Hindlimb muscle (tissue), 1 donor: Measurements from ENCODE around the gene ALG12. TPM values are rescaled to one million over a fixed set of nuclear protein-coding genes. Genes with fewer than 3 reads are reported as not detected.

Source experiments
- DNase-seq: peaks from one replicate; pipeline ENCODE4 v3.0.0-alpha.2; 2013
- polyA plus RNA-seq: library from polyadenylated mRNA; unstranded; fragments of 120-200 nt; gene quantifications from one replicate; pipeline ENCODE4 v1.2.1, GENCODE V29; 2013; ENCODE audit not compliant: insufficient read length

ALG12 gene
- polyA plus RNA-seq, 1 donor, result 16.4 TPM

DNA sequence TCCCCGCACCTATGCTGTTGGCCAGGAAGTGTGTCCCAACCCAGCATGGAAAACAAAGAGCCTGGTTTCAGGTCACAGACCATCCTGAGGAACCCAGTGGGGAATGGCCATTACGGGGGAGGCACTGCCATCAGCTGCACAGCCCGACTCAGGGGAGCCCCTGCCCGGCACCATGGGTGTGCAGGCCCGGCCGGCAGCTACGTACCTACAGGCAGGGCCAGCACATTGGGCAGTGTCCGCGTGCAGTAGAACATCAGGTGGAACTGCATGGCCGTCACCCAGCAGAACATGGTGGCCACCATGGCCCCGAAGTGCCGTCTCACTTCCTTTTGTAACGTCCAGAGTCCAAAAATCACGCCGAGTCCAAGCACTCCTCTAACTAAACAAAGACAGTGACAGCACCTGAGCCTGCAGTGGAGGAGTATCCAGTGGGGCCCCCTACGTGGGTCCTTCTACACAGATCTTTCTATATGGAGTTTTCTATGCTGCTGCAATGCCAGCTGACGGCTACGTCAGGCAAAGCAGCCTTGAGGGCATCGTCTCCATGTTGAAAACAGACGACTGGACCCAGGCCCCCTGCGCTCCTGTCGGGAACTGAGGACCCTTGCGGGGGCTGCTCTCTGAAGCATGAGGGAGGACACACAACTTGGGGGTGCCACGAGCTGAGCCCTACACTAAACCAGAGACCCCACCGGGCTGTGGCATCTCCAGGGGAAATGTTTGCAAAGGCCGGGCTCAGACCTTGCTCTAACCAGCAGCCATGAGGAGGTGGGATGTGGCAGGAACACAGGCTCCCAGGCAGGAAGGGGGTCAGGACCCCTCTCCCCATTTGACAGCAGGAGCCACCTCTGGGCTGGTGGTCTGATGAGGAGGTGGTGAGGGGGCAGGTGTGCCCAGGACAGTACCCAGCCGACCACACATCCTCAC lies 7.7 kb downstream of the ALG12 start:
- no peak for DNase-seq

DNA sequence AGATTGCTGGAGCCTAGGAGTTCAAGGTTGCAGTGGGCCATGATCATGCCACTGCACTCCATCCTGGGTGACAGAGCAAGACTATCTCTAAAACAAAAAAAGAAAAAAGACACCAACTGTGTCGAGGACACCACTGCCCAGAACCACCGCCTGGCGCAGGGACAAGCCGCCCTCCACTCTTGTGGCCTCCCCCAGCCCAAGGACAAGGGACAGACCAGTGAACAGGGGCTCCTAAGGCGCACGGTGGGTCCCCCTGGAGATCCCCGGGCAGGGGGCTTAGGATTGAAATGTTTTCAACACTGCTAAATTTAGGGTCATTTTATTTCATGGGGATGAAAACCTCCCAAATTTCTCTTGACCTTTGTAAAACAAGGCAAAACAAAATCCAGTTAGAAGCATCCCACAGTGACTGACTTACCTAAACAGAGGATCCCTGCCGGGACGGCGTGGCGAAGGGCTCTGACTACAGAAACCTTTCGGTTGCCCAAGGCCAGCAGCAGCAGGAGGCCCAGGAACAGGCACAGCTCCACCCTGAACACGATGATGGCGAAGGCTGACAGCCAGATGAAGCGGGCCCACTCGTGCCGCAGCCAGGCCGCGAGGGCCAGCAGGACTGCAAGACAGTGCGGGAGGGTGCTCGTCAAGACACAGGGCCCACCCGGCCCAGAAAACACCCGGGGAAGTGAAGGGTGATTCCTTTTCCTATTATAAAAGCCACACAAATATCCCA lies 8.6 kb downstream of the ALG12 start:
- DNase-seq, result no peak

GRCh38 chr22:49907807-49908206 lies 10.4 kb downstream of the ALG12 start:
- DNase-seq, result no peak

GRCh38 chr22:49906799-49907290 lies 11.4 kb downstream of the ALG12 start:
- no peak for DNase-seq

- DNase-seq, result no peak
Measured at GRCh38 chr22:49906071-49906798, 12.0 kb downstream of the ALG12 start.

GRCh38 chr22:49905465-49905864 lies 12.8 kb downstream of the ALG12 start:
- DNase-seq, result no peak

DNA sequence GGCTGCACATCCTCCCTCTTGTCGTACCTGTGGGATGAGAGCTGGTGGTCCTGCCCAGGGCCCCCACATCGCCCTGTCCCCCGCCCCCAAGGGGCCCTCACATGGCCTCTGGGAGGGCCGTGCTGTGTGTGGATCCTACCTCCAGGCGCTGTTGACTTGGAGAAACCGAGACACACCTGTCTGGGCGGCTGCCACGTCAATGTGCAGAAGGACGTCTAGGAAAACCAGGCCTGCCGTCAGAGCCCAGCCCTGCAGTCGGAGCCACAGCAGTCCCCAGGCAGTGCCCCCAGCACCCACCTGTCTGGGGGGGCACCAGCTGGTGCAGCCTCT lies 14.2 kb downstream of the ALG12 start:
- DNase-seq, result no peak

DNA sequence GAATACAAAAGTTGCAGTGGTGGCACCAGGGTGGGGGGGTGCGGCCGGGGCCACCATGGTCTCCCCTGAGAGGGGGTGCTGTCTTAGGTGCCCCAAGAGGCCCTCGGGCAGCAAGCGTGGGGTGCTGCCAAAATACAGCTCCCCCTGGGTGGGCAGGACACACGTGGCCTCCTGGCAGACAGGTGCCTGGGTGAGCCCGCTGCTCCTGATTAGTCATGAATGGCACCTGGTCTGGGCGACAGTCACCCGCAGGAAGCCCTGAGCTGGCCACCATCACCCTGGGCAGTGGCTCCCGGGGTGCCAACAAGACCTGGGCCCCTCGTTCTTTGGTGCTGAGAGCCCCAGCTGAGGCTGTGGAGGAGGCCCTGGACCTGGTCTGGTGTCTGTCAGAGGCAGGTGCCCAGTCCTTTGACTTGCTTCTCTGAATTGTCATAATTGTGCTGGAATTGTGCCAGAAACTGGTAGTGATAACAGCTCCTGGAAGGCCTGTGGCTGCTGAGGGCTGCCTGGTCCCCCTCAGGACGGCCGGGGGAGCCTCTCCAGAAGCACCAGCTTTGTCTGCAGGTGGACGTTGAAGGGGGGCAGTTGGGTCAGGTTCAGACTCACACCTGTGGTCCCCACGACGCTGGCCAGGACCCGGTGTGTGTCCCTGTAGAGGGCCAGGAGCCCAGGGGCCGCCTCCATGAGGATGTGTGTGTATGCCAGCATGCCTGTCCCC lies 14.8 kb downstream of the ALG12 start:
- no peak for DNase-seq

DNA sequence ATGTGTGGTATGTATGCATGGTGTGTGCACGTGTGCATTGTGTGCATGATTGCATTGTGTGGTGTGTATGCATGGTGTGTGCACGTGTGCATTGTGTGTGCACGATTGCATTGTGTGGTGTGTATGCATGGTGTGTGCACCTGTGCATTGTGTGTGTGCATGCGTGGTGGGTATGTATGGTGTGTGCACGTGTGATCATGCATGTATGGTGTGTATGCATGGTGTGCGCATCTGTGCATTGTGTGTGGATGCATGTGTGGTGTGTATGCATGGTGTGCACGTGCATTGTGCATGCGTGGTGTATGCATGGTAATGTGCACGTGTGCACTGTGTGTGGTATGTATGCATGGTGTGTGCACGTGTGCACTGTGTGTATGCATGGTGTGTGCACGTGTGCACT lies 16.8 kb downstream of the ALG12 start:
- no peak for DNase-seq

GRCh38 chr22:49900441-49901230 lies 17.6 kb downstream of the ALG12 start:
- no peak for DNase-seq

DNA sequence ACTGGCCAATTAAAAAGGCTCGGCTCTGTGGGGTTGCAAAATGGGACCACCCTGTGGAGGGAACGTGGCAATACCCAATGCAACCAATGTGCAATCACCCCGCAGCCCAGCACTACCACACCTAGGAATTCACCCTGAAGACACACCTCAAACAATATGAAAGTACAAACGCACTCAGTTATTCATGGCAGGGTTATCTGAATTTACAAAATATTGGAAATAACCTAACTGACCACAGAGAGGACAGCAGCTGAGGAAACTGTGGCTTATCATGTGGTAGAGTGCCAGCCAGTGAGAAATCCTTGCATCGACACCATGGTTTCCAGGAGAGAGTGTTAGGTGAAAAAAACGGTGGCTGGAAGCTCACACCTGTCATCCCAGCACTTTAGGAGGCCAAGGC lies 18.7 kb downstream of the ALG12 start:
- DNase-seq, result no peak

GRCh38 chr22:49897015-49897684 lies 21.1 kb downstream of the ALG12 start:
- DNase-seq, result no peak

DNA sequence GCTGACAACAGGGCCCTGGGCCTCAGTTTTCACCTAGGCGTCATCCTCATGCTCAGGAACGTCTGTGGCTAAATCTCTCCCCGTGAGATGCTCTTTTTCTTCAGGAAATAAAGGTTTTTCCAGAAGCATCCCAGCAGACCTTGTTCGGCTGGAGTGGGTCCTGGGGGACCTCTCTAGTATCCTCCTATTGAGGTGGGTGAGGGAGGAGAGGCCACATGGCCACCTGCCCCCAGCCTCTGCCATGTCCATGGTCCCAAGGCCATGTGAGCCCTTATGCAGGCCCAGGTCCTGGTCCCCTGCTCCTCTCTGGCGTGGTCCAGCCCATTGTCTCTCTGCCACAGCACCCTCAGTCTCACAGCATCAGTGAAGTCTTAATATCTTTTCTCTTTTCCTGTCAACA lies 22.0 kb downstream of the ALG12 start:
- DNase-seq, result no peak

DNA sequence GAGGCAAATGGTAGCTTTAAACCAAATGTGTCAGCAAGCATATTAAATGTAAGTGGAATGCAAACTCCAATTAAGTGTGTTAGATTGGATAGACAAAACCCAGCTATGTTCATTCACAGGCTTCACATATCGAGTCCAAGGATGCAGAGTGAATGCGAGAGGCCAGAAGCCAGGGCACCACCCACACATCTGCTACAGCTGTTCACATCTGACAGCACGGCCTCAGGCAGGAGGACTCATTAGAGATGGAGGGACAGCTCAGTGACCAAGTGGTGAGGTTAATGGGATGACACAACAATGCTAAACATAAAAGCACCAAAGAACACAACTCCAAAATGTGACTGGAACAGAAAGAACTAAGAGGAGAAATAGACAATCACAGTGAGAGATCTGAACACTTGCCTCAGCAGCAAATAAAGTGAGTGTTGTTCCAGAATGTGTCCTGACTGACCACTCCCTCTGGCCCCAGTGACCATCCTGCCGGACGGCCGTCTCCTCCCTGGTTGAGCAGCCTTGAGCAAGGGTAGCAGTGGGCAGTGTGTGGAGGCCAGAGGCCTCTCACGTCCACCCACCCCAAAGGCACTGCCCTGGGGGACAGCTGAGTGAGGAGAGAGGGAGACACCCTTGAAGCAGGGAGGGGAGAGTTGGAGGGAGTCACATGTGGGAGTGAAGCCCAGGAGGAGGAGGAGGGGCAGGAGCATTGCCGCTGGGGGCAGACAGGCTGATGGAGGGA lies 23.8 kb downstream of the ALG12 start:
- DNase-seq, result no peak

DNA sequence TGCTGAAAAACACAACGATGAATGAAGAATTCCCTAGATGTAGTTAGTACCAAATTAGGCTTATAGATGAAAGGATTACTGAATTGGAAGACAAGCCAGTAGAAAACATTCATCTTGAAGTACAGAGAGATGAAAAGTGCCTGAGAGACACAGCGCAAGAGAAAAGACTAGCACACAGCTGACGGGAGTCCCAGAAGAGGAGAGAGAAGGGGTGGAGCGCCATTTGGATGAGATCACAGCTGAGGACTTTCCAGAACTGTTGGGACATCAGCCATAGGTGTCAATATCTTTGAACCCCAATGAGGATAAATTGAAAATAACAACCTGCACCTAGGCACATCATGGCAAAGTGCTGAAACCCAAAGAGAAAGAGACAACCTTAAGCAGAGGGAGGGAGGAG lies 25.2 kb downstream of the ALG12 start:
- no peak for DNase-seq

DNA sequence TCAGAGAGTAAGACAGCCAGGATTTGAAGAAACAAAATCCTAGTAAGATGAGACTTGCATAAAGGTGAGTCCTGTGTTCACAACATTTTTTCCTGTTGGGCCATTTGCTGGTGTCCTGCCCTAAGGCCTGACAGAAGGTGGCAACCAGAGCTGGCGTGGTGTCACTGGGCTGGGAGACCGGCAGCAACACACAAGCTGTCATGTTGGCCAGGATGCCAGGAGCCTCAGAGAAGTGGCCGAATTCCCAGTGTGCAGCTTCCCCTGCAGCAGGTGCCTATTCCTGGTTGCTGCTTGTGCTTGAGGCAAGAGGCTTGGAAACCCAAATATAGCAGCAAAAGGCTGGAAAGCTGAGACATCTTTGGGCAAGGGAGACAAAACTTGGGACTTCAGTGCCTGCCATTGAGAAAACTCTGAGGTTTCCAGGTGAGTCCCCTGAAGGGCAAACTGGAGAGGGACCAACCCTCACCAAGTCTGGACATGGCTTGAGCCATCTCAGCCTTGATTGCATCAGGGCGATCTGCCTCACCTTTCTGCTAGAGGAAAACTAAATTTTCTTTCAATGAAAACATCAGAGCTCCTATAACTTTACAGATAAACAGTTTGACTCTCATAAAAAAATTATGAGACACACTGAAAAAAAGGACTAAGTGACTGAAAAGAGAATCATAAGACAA lies 25.9 kb downstream of the ALG12 start:
- no peak for DNase-seq

GRCh38 chr22:49889071-49889470 lies 29.2 kb downstream of the ALG12 start:
- DNase-seq, result no peak

DNA sequence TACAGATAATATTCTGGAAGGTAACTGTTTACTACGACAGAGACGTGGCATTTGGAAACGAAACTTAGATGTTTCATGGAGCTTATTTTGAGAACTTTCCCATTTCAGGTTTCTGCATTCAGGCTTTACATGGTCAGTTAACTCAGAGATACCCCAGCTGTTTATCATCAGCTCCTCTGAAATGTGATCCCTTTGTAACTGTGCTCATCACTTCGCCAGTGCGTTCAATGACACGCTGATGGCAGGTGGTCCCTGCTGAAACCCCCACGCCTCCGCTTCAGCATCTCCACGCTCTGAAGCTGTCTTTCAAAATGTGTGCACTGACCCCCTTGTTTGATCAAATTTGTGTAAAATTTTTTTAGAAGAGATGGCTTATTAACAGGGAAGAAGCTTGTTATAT lies 30.5 kb downstream of the ALG12 start:
- no peak for DNase-seq

DNA sequence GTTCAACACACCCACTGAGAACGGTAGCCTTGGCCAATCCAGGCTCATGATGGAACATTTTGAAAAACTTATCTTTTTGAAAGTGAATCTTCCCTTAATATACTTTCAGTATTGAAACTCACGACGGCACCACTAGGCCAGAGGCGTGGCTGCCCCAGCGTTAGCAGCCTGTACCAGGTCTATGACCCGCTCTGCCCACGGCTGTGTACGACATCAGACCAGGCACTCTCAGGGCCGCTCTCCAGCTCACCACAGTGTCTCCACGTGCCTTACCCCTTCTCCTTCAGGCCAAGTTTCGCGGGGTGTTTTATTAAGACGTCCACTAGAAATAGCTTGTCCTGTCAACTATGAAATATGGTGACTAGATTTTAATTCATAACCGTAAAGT lies 31.2 kb downstream of the ALG12 start:
- no peak for DNase-seq
